Lower lobe of right lung (tissue), 2 donors: ENCODE results near the gene MBNL2. TPM values are rescaled to one million over a fixed set of nuclear protein-coding genes. Genes with fewer than 3 reads are reported as not detected.

Source experiments
- ATAC-seq, 2 donors: fragments of 200-7000 bp; cut with Tn5 transposase; one replicate each; pipeline ENCODE4 v1.9.1; 2020 to 2022; ENCODE audit warnings: mild to moderate bottlenecking in 2 of 2, moderate library complexity in 2 of 2
- DNase-seq: peaks from one replicate; pipeline ENCODE4 v3.0.0-alpha.2; 2020
- H3K27ac ChIP-seq: fragments of 200-600 bp; one replicate; pipeline ENCODE4 v1.8.0; 2022
- H3K27me3 ChIP-seq: fragments of 200-600 bp; one replicate; pipeline ENCODE4 v1.8.0; 2022; ENCODE audit warnings: low read depth
- H3K36me3 ChIP-seq: fragments of 200-600 bp; one replicate; pipeline ENCODE4 v1.8.0; 2022; ENCODE audit warnings: mild to moderate bottlenecking
- H3K4me1 ChIP-seq: fragments of 200-600 bp; one replicate; pipeline ENCODE4 v1.8.0; 2022
- H3K4me3 ChIP-seq: fragments of 200-600 bp; one replicate; pipeline ENCODE4 v1.8.0; 2022; ENCODE audit warnings: mild to moderate bottlenecking
- H3K9me3 ChIP-seq: fragments of 200-600 bp; one replicate; pipeline ENCODE4 v1.8.0; 2022
- CTCF ChIP-seq: fragments of 200-600 bp; IDR thresholded peaks from one replicate; pipeline ENCODE4 v1.8.0; 2022; ENCODE audit warnings: antibody characterized with exemption, mild to moderate bottlenecking
- intact Hi-C: fragments of 100-400 bp; cut with DNase I; formaldehyde crosslinking; loops from one replicate; pipeline ENCODE4 v1.11.0; 2022
- total RNA-seq: library from RNA; stranded (reverse); fragmentation: NEBNext Ultra II Directional; extraction: Animal tissue kit (Norgen Biotek cat#: 25700); gene quantifications from one replicate; pipeline ENCODE4 v1.2.1, GENCODE V29; 2021
- donor health status: DM: no; HTN: yes; CAD: no; lungs with severe emphysema.

Gene MBNL2
- total RNA-seq, 1 donor from 2014 or later: 58.2 TPM

GRCh38 chr13:97318532-97318931 is 96.4 kb downstream of the MBNL2 start:
- DNase-seq: no peak
- H3K27me3 ChIP-seq: no peaks in the 10 kb centered on the region
- H3K36me3 ChIP-seq: no peaks in the 10 kb centered on the region
- intact Hi-C loops: no loop called here
- H3K9me3 ChIP-seq: no peaks in the 10 kb centered on the region
- ATAC-seq: peak in 1 of 2 donors; percentile 13
- peaks cover 50% of the 10 kb centered on the region for H3K4me1 ChIP-seq
- TF ChIP-seq CTCF: no peak
- H3K4me3 ChIP-seq: no peak overlapping the region
- peak overlapping the region; percentile 32 for H3K27ac ChIP-seq

- Histone ChIP-seq H3K9me3 (no peaks in the 10 kb centered on the region), H3K4me1 (peaks cover 47% of the 10 kb centered on the region), H3K27me3 (no peaks in the 10 kb centered on the region), H3K27ac (peak overlapping the region; percentile 32), H3K4me3 (no peak overlapping the region), H3K36me3 (no peaks in the 10 kb centered on the region)
- DNase-seq (no peak), ATAC-seq (peak; percentile 34 to 41)
- TF ChIP-seq CTCF: no peak
- intact Hi-C loops: no loop called here
These were observed 97.1 kb downstream of the MBNL2 start for GRCh38 chr13:97319113-97319720.

GRCh38 chr13:97321101-97321500 is 99.0 kb downstream of the MBNL2 start:
- H3K36me3 ChIP-seq: no peaks in the 10 kb centered on the region
- intact Hi-C loops: no loop called here
- no peaks in the 10 kb centered on the region for H3K9me3 ChIP-seq
- no peak for TF ChIP-seq CTCF
- no peak overlapping the region for H3K4me3 ChIP-seq
- no peaks in the 10 kb centered on the region for H3K27me3 ChIP-seq
- DNase-seq (no peak), ATAC-seq (no peak)
- H3K27ac ChIP-seq: no peak overlapping the region
- H3K4me1 ChIP-seq: peaks cover 44% of the 10 kb centered on the region

- Histone ChIP-seq H3K9me3 (no peaks in the 10 kb centered on the region), H3K27ac (no peak overlapping the region), H3K27me3 (no peaks in the 10 kb centered on the region), H3K36me3 (no peaks in the 10 kb centered on the region), H3K4me1 (peaks cover 37% of the 10 kb centered on the region), H3K4me3 (no peak overlapping the region)
- TF ChIP-seq CTCF: no peak
- DNase-seq (no peak), ATAC-seq (no peak)
- intact Hi-C loops: no loop called here
These were observed 99.6 kb downstream of the MBNL2 start for GRCh38 chr13:97321616-97322321.

- no peak for TF ChIP-seq CTCF
- Histone ChIP-seq H3K4me3 (no peak overlapping the region), H3K27ac (no peak overlapping the region), H3K9me3 (no peaks in the 10 kb centered on the region), H3K36me3 (no peaks in the 10 kb centered on the region), H3K4me1 (peaks cover 36% of the 10 kb centered on the region), H3K27me3 (no peaks in the 10 kb centered on the region)
- intact Hi-C loops: no loop called here
- DNase-seq (no peak), ATAC-seq (no peak)
These were observed 100.7 kb downstream of the MBNL2 start for GRCh38 chr13:97322740-97323342.
